KMS-11 (cell line): ENCODE measurements around the gene ARHGAP5.
"Not testable (repeated sequence)": the region's sequence is repeated elsewhere in the genome, so short reads cannot be mapped to it uniquely, and the experiment has no call there.

Experiments used
- H2AFZ ChIP-seq: fragments of 200-600 bp; sonication (generic); 2 replicates; pipeline ENCODE4 v1.6.1; 2016; ENCODE audit warnings: antibody characterized with exemption, mixed run types, low read depth
- H3K27ac ChIP-seq: fragments of 200-600 bp; sonication (generic); 2 replicates; pipeline ENCODE4 v1.6.1; 2016; ENCODE audit warnings: mild to moderate bottlenecking, mixed run types
- H3K27me3 ChIP-seq: fragments of 200-600 bp; sonication (generic); 2 replicates; pipeline ENCODE4 v1.6.1; 2017; ENCODE audit warnings: mild to moderate bottlenecking, low read depth, mixed run types, moderate library complexity; ENCODE audit not compliant: insufficient read depth
- H3K36me3 ChIP-seq: fragments of 200-600 bp; sonication (generic); 2 replicates; pipeline ENCODE4 v1.6.1; 2017; ENCODE audit warnings: mild to moderate bottlenecking, mixed run types; ENCODE audit not compliant: insufficient read depth
- H3K4me1 ChIP-seq: fragments of 200-600 bp; sonication (generic); 2 replicates; pipeline ENCODE4 v1.6.1; 2016; ENCODE audit warnings: mild to moderate bottlenecking, low read depth, mixed run types; ENCODE audit not compliant: poor library complexity, severe bottlenecking
- H3K4me2 ChIP-seq: fragments of 200-600 bp; sonication (generic); 2 replicates; pipeline ENCODE4 v1.7.0; 2016; ENCODE audit warnings: mild to moderate bottlenecking, mixed run types
- H3K4me3 ChIP-seq: fragments of 200-600 bp; sonication (generic); IDR thresholded peaks from 2 replicates; pipeline ENCODE4 v1.6.1; 2017; ENCODE audit warnings: low read depth, low read length, mixed read lengths; ENCODE audit not compliant: insufficient read depth
- H3K79me2 ChIP-seq: fragments of 200-600 bp; sonication (generic); 2 replicates; pipeline ENCODE4 v1.6.1; 2016; ENCODE audit warnings: low read depth, mixed run types; ENCODE audit not compliant: insufficient read depth
- H3K9ac ChIP-seq: fragments of 200-600 bp; sonication (generic); 2 replicates; pipeline ENCODE4 v1.6.1; 2016; ENCODE audit warnings: mild to moderate bottlenecking, mixed run types
- H4K20me1 ChIP-seq: fragments of 200-600 bp; sonication (generic); 2 replicates; pipeline ENCODE4 v1.6.1; 2016; ENCODE audit warnings: mild to moderate bottlenecking, mixed run types; ENCODE audit not compliant: insufficient read depth
- TF ChIP-seq, protein P1 (sequence below): fragments of 200-600 bp; sonication (generic); conservative IDR thresholded peaks from 2 replicates; pipeline ENCODE4 v1.6.1; 2017; ENCODE audit warnings: low read depth, mild to moderate bottlenecking, antibody characterized with exemption, low read length, moderate library complexity, mixed read lengths

Gene ARHGAP5

DNA sequence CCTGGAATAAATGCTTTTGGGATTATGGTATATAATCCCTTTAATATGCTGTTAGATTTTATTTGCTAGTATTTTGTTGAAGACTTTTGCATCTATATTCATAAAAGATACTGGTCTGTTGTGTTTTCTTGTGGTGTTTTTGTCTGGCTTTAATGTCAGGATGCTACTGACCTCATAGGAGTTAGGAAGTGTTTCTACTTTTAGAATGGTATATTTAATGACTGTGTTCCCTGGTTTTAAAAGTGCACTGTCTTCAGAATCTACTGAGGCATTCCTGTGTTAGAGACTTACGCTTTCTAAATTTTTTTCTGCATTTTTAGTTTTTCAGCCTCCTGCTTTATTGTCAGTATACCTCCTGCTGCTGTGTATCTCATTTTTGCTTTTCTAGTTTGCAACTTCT is 51.6 kb downstream of the ARHGAP5 start:
- Histone ChIP-seq H3K4me2 (no peak overlapping the region), H3K79me2 (0 out of 2 replicates have a peak, but pooled peaks cover 10% of the 10 kb centered on the region), H3K27ac (no peak overlapping the region), H3K4me1 (no peaks in the 10 kb centered on the region), H3K27me3 (no peaks in the 10 kb centered on the region), H3K9ac (no peak overlapping the region), H2AFZ (no peak overlapping the region), H3K36me3 (no peaks in the 10 kb centered on the region), H3K4me3 (no peak overlapping the region), H4K20me1 (no peaks in the 10 kb centered on the region)
- TF ChIP-seq, protein P1, sequence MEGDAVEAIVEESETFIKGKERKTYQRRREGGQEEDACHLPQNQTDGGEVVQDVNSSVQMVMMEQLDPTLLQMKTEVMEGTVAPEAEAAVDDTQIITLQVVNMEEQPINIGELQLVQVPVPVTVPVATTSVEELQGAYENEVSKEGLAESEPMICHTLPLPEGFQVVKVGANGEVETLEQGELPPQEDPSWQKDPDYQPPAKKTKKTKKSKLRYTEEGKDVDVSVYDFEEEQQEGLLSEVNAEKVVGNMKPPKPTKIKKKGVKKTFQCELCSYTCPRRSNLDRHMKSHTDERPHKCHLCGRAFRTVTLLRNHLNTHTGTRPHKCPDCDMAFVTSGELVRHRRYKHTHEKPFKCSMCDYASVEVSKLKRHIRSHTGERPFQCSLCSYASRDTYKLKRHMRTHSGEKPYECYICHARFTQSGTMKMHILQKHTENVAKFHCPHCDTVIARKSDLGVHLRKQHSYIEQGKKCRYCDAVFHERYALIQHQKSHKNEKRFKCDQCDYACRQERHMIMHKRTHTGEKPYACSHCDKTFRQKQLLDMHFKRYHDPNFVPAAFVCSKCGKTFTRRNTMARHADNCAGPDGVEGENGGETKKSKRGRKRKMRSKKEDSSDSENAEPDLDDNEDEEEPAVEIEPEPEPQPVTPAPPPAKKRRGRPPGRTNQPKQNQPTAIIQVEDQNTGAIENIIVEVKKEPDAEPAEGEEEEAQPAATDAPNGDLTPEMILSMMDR, result no peak

DNA sequence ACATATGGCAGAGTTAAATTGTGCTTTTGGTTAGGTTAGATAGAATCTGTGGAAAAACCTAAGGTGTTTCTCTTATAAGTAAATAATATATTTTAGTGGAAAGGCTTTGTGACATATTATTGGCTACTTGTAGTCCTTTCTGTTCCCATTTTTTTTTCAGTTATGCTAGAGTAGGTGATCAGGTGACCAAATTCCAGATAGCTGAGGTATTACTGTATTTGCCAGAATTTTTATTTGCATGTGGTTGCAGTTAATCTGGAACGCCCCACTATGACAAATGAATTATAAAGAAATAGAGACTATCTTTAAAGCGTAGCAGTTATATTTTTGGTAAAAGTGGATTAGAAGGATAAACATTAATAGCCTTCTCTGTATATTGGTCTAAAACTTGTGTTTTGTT is 52.0 kb downstream of the ARHGAP5 start:
- Histone ChIP-seq H3K27ac (no peak overlapping the region), H3K36me3 (no peaks in the 10 kb centered on the region), H3K4me2 (no peak overlapping the region), H3K79me2 (0 out of 2 replicates have a peak, but pooled peaks cover 10% of the 10 kb centered on the region), H3K4me1 (no peaks in the 10 kb centered on the region), H4K20me1 (no peaks in the 10 kb centered on the region), H2AFZ (no peak overlapping the region), H3K4me3 (no peak overlapping the region), H3K27me3 (no peaks in the 10 kb centered on the region), H3K9ac (no peak overlapping the region)
- TF ChIP-seq, protein P1, result no peak

DNA sequence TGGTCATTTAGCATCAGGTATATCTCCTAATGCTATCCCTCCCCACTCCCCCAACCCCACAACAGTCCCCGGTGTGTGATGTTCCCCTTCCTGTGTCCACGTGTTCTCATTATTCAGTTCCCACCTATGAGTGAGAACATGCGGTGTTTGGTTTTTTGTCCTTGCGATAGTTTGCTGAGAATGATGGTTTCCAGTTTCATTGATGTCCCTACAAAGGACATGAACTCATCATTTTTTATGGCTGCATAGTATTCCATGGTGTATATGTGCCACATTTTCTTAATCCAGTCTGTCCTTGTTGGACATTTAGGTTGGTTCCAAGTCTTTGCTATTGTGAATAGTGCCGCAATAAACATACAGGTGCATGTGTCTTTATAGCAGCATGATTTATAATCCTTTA is 54.6 kb downstream of the ARHGAP5 start:
- H3K79me2 ChIP-seq, H3K36me3 ChIP-seq, H2AFZ ChIP-seq, H3K4me3 ChIP-seq, H3K4me1 ChIP-seq, H3K27me3 ChIP-seq, H3K27ac ChIP-seq, H3K4me2 ChIP-seq, H4K20me1 ChIP-seq, H3K9ac ChIP-seq: not testable (repeated sequence)

DNA sequence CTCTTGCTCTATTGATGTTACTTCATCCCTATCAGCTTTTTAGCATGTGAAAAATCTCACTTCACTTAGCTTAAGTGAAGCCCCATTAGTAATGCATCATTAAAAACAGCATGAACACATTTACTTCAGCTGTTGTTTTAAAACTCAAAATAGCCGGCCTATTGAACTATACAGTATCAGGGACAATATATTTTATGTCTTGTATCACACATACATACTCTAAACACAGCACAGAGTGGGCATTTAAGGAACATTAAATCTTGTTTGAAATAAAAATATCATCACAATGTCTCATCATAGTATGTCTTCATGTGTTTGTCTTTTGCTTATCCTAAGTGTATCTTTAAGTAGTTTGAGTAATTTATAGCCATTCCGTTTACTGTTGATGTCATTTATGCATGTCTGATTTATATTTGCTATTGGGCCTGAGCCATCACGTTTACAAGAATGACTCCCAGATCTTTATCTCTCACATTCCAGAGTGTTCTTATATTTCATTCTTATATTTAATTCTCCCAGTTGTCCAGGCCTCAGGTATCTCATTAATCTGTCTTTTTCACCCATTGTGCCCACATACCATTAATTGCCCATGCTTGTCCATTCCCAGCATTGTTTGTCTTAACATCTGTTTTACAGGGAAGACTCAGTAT is 57.5 kb downstream of the ARHGAP5 start:
- no peaks in the 10 kb centered on the region for H3K79me2 ChIP-seq
- H3K9ac ChIP-seq, result no peak overlapping the region
- H3K27ac ChIP-seq, result no peak overlapping the region
- H3K4me3 ChIP-seq, result no peak overlapping the region
- no peaks in the 10 kb centered on the region for H3K36me3 ChIP-seq
- no peaks in the 10 kb centered on the region for H4K20me1 ChIP-seq
- H3K4me2 ChIP-seq, result no peak overlapping the region
- no peak overlapping the region for H2AFZ ChIP-seq
- TF ChIP-seq, protein P1, result no peak
- H3K27me3 ChIP-seq, result no peaks in the 10 kb centered on the region
- no peaks in the 10 kb centered on the region for H3K4me1 ChIP-seq

DNA sequence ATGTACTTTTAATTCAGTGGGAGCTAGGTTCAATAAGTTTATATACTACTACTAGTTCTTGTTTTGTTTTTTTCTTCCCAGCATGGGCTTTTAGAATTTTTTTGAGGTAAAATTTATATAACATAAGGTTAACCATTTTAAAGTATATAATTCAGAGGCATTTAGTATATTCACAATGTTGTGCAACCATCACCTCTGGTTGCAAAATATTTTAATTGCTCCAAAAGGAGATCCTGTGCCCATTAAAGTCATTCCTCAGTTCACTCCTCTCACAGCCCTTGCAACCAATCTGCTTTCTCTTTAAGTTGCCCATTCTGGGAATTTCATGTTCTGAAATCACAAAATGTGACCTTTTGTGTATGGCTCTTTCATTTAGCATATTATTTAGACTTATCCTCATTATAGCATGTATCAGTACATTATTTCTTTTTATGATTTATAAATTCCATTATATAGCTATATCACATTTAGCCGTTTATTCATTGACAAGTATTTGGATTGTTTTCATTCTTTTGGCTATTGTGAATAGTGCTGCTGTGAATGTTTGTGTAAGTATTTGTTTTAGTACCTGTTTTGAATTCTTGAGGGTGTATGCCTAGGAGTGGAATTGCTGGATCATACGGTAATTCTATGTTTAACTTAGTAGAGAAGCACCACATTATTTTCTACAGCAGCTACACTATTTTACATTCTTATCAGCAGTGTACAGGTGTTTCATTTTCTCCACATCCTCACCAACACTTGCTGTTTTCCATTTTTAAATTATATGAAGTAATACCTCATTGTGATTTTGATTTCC is 59.1 kb downstream of the ARHGAP5 start:
- TF ChIP-seq, protein P1, result no peak
- Histone ChIP-seq H3K4me3 (no peak overlapping the region), H3K27me3 (no peaks in the 10 kb centered on the region), H3K9ac (no peak overlapping the region), H3K27ac (no peak overlapping the region), H3K4me2 (no peak overlapping the region), H2AFZ (no peak overlapping the region), H3K79me2 (no peaks in the 10 kb centered on the region), H4K20me1 (no peaks in the 10 kb centered on the region), H3K4me1 (no peaks in the 10 kb centered on the region), H3K36me3 (no peaks in the 10 kb centered on the region)
